Psoas muscle (tissue), 8 donors: ENCODE results near the gene KCNB1. TPM values are rescaled to one million over a fixed set of nuclear protein-coding genes. Genes with fewer than 3 reads are reported as not detected.

Experiments
- ATAC-seq, 4 donors: fragments of 200-7000 bp; cut with Tn5 transposase; one replicate each; pipeline ENCODE4 v1.9.1; 2020; ENCODE audit warnings: moderate library complexity in 3 of 4, mild to moderate bottlenecking in 2 of 4
- DNase-seq, 2 donors: peaks; one replicate each; pipeline ENCODE4 v3.0.0-alpha.2; 2020
- H3K27ac ChIP-seq: fragments of 200-600 bp; one replicate; pipeline ENCODE4 v1.8.0; 2022
- H3K27me3 ChIP-seq, 3 donors: fragments of 200-600 bp in 1 of 3; one replicate each; pipeline versions ENCODE4 v1.6.1 to v1.8.0; 2013 to 2022; ENCODE audit warnings: low read length in 2 of 3, mild to moderate bottlenecking in 2 of 3, moderate library complexity in 1 of 3; ENCODE audit not compliant: insufficient read depth in 3 of 3
- H3K36me3 ChIP-seq, 2 donors: fragments of 200-600 bp in 1 of 2; one replicate each; pipeline versions ENCODE4 v1.6.1 to v1.8.0; 2013 to 2022; ENCODE audit warnings: low read depth in 1 of 2, mild to moderate bottlenecking in 1 of 2, moderate library complexity in 1 of 2; ENCODE audit not compliant: insufficient read depth in 1 of 2
- H3K4me1 ChIP-seq: fragments of 200-600 bp; one replicate; pipeline ENCODE4 v1.8.0; 2022
- H3K4me3 ChIP-seq: fragments of 200-600 bp; one replicate; pipeline ENCODE4 v1.8.0; 2022; ENCODE audit warnings: mild to moderate bottlenecking
- H3K9me3 ChIP-seq: fragments of 200-600 bp; one replicate; pipeline ENCODE4 v1.8.0; 2022
- CTCF ChIP-seq: fragments of 200-600 bp; IDR thresholded peaks from one replicate; pipeline ENCODE4 v1.8.0; 2022; ENCODE audit warnings: antibody characterized with exemption
- WGBS, 3 donors: extraction: QIAGEN DNeasy Blood & Tissue Kit; methylation state at CpG; one replicate each; pipeline versions ENCODE4 v1.1.6 to v1.1.7; 2013; 5-methylcytosine and 5-hydroxymethylcytosine counted together
- intact Hi-C, 2 donors: fragments of 100-400 bp; cut with DNase I; formaldehyde crosslinking; loops; one replicate each; pipeline versions ENCODE4 v1.11.0 to v1.14.2; 2022
- polyA plus RNA-seq, 3 donors: library from polyadenylated mRNA; stranded (reverse); fragments of 200-250 nt; gene quantifications; one replicate each; pipeline ENCODE4 v1.2.3, GENCODE V29; 2013
- total RNA-seq, 4 donors: library from RNA; stranded (reverse); fragmentation: NEBNext Ultra II Directional in 2 of 4; extraction: Animal tissue kit (Norgen Biotek cat#: 25700) in 2 of 4; gene quantifications; one replicate each; pipeline versions ENCODE4 v1.2.1 to v1.2.4, GENCODE V29; 2021 to 2023
- donor health status: healthy with polysubstance abuse.
- donor health status: DM: no; HTN: no; CAD: no; lungs with moderate emphysema.
- donor health status: Bipolar disorder and iron deficiency.
- donor health status: healthy.
- donor health status: DM: yes; HTN: yes; CAD: no.
- donor health status: DM: no; HTN: no; CAD: no.
- donor health status: DM: no; HTN: no; CAD: no.
- donor health status: DM: yes; HTN: yes; CAD: no.

Gene KCNB1
- total and polyA plus RNA-seq, 7 donors = 1.8 to 44.0 (median 5.3) TPM

DNA sequence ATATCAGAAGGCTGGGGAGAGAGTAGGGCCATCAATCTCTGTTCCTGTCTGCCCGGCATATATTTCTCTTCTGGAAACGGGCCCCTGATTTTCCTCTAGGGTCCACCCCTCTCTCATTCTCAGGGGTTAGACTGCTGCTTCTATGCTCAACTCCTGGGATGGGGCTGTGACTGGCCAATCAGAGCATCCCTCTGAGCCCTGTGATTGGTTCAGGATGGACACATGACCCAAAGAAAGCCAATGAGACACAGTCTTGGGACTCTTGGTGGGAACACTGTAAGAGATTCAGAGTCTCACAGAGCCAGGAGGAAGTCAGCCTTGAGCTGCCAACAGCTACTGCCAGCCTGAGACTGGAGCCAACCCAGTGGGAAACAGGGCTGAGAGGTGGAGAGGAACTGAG is 31.0 kb upstream of the KCNB1 start:
- no peak for TF ChIP-seq CTCF
- no peak for ATAC-seq
- Histone ChIP-seq H3K4me3 (no peak overlapping the region), H3K27me3 (peaks cover 0 to 9% (median 0%) of the 10 kb centered on the region in 3 donors), H3K9me3 (no peaks in the 10 kb centered on the region), H3K4me1 (peaks cover 9% of the 10 kb centered on the region), H3K27ac (no peak overlapping the region), H3K36me3 (no peaks in the 10 kb centered on the region)
- no peak for DNase-seq
- intact Hi-C loops = no loop called here
- WGBS, 3 donors = 86 to 96% (median 94%) methylated on average over 2 of the region's 2 CpGs

GRCh38 chr20:49513009-49513408 is 30.5 kb upstream of the KCNB1 start:
- TF ChIP-seq CTCF = no peak
- ATAC-seq (no peak), DNase-seq (no peak)
- Histone ChIP-seq H3K36me3 (no peaks in the 10 kb centered on the region), H3K9me3 (no peaks in the 10 kb centered on the region), H3K4me1 (peaks cover 13% of the 10 kb centered on the region), H3K27ac (no peak overlapping the region), H3K27me3 (peaks cover 0 to 9% (median 0%) of the 10 kb centered on the region in 3 donors), H3K4me3 (no peak overlapping the region)
- 92 to 97% (median 96%) methylated on average over 11 of the region's 11 CpGs for WGBS, 3 donors
- intact Hi-C loops = no loop called here

- no peaks in the 10 kb centered on the region for H3K9me3 ChIP-seq
- no peak for ATAC-seq
- peaks cover 0 to 9% (median 0%) of the 10 kb centered on the region in 3 donors for H3K27me3 ChIP-seq
- no peak for DNase-seq
- no peak for TF ChIP-seq CTCF
- H3K27ac ChIP-seq = no peak overlapping the region
- peaks cover 16% of the 10 kb centered on the region for H3K4me1 ChIP-seq
- WGBS, 3 donors = 96 to 99% (median 97%) methylated on average over 2 of the region's 2 CpGs
- intact Hi-C loops = no loop called here
- H3K36me3 ChIP-seq = no peaks in the 10 kb centered on the region
- H3K4me3 ChIP-seq = no peak overlapping the region
Observed at GRCh38 chr20:49511788-49512525, 29.5 kb upstream of the KCNB1 start.

- DNase-seq (peak; percentile 88 to 93), ATAC-seq (peak; percentile 63 to 83 (median 78))
- Histone ChIP-seq H3K9me3 (no peaks in the 10 kb centered on the region), H3K27ac (peak overlapping the region; percentile 70), H3K4me1 (peaks cover 16% of the 10 kb centered on the region), H3K4me3 (no peak overlapping the region), H3K36me3 (no peaks in the 10 kb centered on the region), H3K27me3 (peaks cover 0 to 9% (median 0%) of the 10 kb centered on the region in 3 donors)
- WGBS, 3 donors = 17 to 28% (median 17%) methylated on average over 12 of the region's 12 CpGs
- intact Hi-C loops = no loop called here
- no peak for TF ChIP-seq CTCF
Observed at GRCh38 chr20:49510562-49511122, 28.2 kb upstream of the KCNB1 start.
